SKM-1 treated with dmso at 0.1 percent for 144 hours (cell line): ENCODE measurements around the gene MICOS13.
"Not testable (repeated sequence)": the region's sequence is repeated elsewhere in the genome, so short reads cannot be mapped to it uniquely, and the experiment has no call there.

Source experiments
- DNase-seq: peaks from one replicate; lab custom pipeline; 2025; ENCODE audit not compliant: unreplicated experiment; lab: John Stamatoyannopoulos, UW

MICOS13 gene, protein sequence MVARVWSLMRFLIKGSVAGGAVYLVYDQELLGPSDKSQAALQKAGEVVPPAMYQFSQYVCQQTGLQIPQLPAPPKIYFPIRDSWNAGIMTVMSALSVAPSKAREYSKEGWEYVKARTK

GRCh38 chr19:5680437-5681368, at the start of gene MICOS13, which contains the start of gene HSD11B1L:
Gene MICOS13 (minus strand): TSS chr19:5680516. CDS start chr19:5680486, 30 bp downstream.
Gene HSD11B1L (plus strand): TSS chr19:5681027. CDS start chr19:5684833, 3,806 bp downstream.
- peak; percentile 98 for DNase-seq

- no peak for DNase-seq
Observed at GRCh38 chr19:5727453-5728050, 47.2 kb upstream of the MICOS13 start.

- DNase-seq, result peak; percentile 99
Observed at GRCh38 chr19:5719961-5720790, 39.9 kb upstream of the MICOS13 start, which contains the start of the genes CATSPERD and LONP1. Gene CATSPERD (plus strand): TSS chr19:5720637. CDS start chr19:5720738, 101 bp downstream. Gene LONP1 (minus strand): TSS chr19:5720146. CDS start chr19:5720132, 14 bp downstream.

DNA sequence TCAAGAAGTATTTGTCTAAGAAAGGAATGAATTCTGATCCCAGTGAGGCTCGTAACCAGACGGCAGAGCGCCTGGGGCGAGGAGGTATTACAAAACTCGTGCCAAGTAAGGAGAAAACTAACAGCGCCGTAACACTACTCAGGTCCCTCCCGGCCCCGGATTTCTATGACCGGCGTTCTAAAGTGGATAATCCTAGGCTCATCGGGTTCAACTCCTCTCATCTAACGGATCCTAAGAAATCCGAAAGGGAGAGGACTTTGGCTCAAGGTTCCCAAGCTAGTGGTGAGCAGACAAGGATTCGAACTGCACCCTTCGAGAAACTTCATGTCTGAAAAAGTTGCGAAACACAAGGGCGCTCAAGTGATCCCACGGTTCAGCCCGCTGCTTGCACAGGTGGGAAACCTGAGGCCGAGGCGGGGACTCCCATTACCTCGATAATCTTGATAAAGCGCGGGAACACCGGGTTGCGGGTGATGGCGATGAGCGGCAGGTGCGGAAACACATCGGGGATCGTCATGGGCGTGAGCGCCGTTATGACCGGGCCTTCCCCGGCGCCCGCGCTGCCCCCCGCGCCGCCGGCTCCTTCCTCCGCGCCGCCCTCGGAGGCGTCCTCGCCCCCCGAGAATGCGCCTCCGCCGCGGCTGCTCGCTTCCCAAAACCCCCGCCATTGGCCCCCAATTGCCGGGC, 39.1 kb upstream of the MICOS13 start:
- DNase-seq, result no peak

DNA sequence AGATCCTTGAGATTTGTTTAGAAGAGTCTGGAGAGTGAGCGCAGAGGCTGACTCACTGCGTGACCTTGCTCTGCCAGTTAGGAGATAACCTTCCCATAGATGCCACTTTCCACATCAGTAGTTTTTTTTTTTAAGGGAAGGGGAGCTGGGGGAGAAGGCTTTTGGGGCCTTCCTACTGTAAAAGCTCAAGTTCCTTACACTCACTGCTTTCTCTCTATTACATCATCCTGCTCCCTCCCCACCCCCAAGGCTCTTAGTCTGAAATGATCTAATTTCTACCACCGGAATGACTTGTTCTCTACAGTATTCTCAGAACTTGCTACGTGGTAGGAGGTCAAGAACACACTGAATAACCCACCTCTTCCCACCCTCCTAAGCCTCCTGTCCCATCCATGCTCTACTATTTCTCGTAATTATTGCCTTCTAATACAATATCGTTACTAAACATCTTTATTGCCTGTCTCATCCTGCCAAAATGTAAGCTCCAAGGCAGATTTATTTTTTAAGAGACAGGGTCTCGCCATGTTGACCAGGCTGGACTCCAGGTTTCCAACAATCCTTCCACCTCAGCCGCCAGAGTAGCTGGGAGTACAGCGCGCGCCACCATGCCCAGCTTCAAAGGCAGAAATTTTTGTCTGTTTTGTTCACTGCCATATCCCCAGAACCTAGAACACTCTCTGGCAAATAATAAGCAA, 38.4 kb upstream of the MICOS13 start:
- peak; percentile 37 for DNase-seq

DNA sequence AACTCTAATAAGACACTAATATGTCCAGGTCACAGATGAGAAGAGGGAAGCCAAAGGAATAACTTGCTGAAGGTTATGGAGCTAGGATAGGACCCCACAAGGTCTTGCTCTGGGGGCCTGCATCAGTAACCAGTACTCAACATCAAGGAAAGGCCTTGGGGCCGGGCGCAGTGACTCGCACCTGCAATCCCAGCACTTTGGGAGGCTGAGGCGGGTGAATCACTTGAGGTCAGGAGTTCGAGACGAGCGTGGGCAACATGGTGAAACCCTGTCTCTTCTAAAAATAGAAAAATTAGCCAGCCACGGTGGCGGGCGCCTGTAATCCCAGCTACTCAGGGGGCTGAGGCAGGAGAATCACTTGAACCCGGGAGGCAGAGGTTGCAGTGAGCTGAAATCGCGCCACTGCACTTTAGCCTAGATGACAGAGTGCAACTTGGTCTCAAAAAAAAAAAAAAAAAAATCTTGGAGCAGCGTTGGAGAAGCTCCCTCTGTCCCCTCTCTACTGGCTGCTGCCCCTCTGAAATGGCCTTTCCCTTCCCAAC, 37.8 kb upstream of the MICOS13 start:
- no peak for DNase-seq

DNA sequence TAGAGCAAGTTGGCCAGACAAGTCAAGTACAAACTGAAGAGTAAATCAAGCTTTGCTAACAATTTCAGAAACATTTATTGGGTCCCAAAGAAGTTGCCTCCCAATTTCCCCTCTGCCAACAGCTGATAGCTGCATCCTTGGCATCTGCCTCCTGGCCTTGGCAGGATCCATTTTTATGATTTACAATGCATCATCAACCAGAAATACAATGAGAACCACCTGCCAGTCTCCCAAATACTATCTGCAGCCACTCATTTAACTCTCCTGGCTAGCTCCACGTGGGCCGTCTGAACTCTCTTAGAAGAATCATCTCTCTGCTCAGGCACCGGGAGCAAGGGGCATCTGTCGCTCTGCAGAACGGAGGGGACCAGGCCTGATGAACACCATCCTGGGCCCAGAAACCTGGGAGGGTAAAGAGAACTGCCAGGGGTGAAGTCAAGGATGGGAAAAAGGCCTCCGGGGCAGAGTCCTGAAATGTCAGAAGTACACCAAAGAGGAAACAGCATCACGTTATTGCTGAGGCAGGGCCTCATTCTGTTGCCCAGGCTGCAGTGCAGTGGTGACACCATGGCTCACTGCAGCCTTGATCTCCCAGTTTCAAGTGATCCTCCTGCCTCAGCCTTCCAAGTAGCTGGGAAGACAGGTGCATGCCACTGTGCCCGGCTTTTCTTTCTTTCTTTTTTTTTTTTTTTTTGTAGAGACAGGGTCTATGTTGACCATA, 37.1 kb upstream of the MICOS13 start:
- DNase-seq, result no peak

DNA sequence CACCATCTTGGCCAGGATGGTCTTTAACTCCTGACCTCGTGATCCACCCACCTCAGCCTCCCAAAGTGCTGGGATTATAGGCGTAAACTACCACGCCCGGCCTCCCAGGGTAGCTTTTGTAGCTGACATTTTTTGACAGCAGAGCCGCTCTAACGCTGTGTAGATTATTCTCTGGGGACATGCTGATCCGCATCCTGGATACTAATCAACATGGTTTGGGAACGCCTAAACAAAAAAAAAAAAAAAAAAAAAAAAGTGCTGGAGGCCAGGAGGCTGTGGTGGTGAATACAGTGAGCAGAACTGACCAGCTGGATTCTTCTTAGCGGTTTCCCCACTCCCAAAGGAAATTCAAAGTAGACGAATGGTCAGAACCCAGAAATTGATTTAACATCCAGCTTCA, 34.5 kb upstream of the MICOS13 start:
- no peak for DNase-seq

DNA sequence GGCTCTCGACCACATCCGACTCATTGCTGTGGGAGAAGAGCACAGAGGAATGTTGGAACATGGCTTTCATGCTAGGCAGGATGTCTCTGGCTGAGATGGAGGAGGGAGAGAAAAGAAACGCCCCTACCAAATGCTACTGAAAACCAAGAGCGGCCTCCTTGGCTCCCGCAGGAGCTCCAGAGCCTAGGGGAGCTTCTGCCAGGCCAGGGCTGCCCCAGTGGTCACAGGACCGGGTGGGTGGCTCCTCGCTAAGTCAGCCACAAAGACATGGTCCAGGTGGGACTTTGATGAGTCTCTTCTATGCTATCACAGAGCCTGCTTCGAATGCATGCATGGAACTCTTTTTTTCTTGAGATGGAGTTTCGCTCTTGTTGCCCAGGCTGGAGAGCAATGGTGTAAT, 32.9 kb upstream of the MICOS13 start:
- no peak for DNase-seq

DNA sequence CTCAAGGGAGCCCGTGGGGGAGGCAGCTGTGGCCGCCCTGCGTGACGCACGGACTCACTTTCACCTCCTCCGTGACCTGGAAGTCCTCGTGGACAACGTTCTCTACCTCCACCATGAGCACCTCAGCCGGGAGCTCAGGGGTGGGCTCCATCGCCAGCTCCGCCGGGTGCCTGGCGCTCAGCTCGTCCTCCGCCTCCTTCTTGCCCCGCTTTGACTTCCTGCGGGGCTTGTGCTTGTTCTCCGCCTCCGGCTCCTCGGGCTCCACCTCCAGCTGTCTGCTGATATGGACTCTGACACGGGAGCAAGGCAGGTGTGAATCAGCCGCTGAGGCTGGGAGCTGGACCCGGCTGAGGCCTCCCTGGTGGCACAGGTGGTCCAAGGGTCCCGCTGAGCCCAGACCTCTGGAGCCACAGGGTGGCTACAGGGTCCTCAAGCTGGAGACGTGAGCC, 31.4 kb upstream of the MICOS13 start:
- DNase-seq, result no peak

DNA sequence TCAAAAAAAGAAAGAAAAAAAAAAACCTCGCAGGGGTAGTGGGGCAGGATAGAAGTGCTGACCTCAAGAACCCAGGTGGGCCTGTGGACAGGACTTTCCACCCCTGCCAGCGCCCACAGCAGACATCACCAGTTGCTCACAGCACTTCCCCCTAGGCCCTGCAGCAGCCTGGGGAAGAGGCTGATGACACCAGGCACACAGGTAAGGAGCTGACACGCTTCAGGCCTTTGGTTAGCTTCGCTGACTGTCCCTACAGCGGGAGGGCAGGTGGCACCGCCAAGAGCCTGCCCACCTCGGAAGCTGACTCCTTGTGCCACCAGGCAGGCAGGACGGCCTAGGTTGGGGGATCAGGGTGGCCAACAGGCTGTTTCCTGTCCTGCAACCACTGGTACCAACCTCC, 30.7 kb upstream of the MICOS13 start:
- DNase-seq, result no peak

- no peak for DNase-seq
Observed at GRCh38 chr19:5707576-5708575, 27.6 kb upstream of the MICOS13 start.

DNA sequence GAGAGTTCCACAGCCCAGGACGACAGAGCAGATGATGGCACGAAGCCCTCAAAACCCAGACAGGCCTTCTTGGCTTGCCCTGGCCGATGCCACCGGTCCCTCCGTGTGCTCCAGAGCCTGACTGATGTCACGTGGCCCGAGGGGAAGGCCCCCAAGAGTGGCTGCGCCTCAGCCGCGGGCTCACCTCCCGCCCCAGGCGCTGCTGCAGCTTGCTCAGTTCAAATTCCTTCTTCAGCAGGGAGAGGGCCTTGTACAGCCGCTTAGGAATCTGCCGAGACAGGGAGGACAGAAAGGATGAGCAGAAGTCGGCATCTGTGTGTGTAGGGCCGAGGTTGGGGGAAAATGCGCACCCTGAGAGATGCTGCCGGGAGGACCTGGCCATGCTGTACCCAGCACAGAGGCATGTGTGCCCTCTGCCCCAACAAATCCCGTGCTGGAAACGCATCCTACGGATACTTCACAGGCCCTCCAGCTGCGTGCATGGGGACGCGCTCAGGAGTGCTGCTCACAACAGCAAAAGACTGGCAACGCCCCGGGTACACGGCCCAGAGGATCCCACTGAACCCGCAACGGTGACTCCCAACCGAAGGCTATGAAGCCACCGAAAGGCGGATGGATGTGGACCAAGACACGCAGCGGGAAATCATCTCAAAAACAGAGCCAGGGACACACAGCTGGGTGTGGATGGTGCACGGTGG, 26.7 kb upstream of the MICOS13 start:
- DNase-seq, result no peak

- no peak for DNase-seq
Observed at GRCh38 chr19:5705552-5705951, 25.2 kb upstream of the MICOS13 start.

DNA sequence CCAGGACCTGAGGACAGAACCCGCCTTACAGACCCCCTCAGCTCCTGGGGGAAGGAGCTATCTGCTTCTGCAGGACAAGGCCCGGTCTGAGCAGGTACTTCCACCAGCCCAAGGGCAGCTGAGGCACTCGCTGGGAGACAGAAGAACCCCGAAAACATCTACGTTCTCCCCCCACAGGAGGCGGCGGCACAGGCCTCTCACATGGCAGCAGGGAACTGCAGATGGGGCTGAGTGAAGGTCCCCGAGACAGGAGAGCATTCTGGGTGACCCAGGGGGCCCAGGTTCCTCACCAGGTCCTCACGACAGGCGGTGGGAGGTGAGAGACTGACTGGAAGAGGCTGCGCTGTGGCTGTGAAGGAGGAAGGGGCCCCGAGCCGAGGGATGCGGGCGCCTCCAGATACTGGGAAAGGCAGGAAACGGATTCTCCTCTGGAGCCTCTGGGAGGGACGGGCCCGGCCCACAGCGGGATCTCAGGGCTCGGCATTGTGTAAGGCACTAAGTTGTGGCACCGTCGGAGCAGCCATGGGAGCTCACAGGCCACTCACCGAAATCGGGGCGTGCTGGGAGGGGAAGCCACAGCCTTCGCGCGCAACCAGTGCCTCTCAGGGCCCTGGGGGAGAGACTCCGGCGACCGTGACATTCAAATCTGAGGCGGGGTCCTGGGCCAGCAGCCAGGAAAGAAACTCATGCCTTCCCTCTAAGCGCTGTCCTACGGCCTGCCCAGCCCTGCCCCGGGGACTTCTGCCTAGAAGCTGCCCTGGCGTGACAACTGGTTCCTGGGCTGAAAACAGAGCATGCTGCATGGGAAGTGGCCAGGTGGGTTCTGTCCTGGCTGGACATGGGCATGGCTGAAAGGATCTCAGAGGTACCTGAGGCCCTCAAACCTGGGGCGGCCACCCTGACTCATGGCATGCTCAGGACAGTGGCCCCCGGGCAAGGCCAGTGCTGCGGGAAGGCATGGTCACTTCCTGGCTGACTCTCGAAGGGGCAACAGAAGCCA, 23.8 kb upstream of the MICOS13 start:
- no peak for DNase-seq

- not testable (repeated sequence) for DNase-seq
Observed at GRCh38 chr19:5702053-5702410, 21.7 kb upstream of the MICOS13 start.
